Left lung (tissue), 14 donors: ENCODE measurements around the gene USP17L30. TPM values are rescaled to one million over a fixed set of nuclear protein-coding genes. Genes with fewer than 3 reads are reported as not detected.
A peak's percentile ranks its signal among the peaks of the same experiment; 100 is the strongest.
"Not testable (repeated sequence)": the region's sequence is repeated elsewhere in the genome, so short reads cannot be mapped to it uniquely, and the experiment has no call there.

Experiments used
- ATAC-seq: fragments of 200-7000 bp; cut with Tn5 transposase; one replicate; pipeline ENCODE4 v1.9.1; 2020; ENCODE audit warnings: moderate library complexity
- DNase-seq, 4 donors: peaks; one replicate each; pipeline ENCODE4 v3.0.0-alpha.2; 2013 to 2020
- H3K27ac ChIP-seq, 2 donors: fragments of 200-600 bp; sonication (generic) in 1 of 2; one replicate each; pipeline versions ENCODE4 v1.5.0 to v1.8.0; 2020 to 2021
- H3K27me3 ChIP-seq, 2 donors: fragments of 200-600 bp; sonication (generic) in 1 of 2; one replicate each; pipeline versions ENCODE4 v1.5.0 to v1.8.0; 2020 to 2021
- H3K36me3 ChIP-seq, 2 donors: fragments of 200-600 bp; sonication (generic) in 1 of 2; one replicate each; pipeline versions ENCODE4 v1.5.0 to v1.8.0; 2020 to 2021
- H3K4me1 ChIP-seq, 2 donors: fragments of 200-600 bp; one replicate each; pipeline ENCODE4 v1.8.0; 2021
- H3K4me3 ChIP-seq, 2 donors: fragments of 200-600 bp; sonication (generic) in 1 of 2; one replicate each; pipeline versions ENCODE4 v1.5.0 to v1.8.0; 2020 to 2021; ENCODE audit warnings: mild to moderate bottlenecking in 1 of 2
- H3K9me3 ChIP-seq, 2 donors: fragments of 200-600 bp; sonication (generic) in 1 of 2; one replicate each; pipeline versions ENCODE4 v1.5.0 to v1.8.0; 2020 to 2021
- intact Hi-C, 2 donors: fragments of 100-400 bp; cut with DNase I; formaldehyde crosslinking; loops; one replicate each; pipeline versions ENCODE4 v1.11.2 to v1.14.2; 2022
- long read RNA-seq, 12 donors: library from polyadenylated mRNA in 2 of 12; unstranded in 2 of 12; transcript quantifications; one replicate each; pipeline ENCODE4 v2.0.0 and lab custom pipeline, GENCODE V29; 2019 to 2026
- polyA plus RNA-seq, 6 donors: library from polyadenylated mRNA; unstranded; fragments of 120-200 nt; gene quantifications; one replicate each; pipeline ENCODE4 v1.2.1, GENCODE V29; 2013; ENCODE audit not compliant: insufficient read length in 6 of 6
- total RNA-seq, 2 donors: library from RNA; stranded (reverse); fragmentation: NEBNext Ultra II Directional; extraction: Animal tissue kit (Norgen Biotek cat#: 25700); gene quantifications; one replicate each; pipeline ENCODE4 v1.2.1, GENCODE V29; 2021
- donor health status: DM: no; HTN: yes; CAD: no.
- donor health status: DM: no; HTN: no; CAD: no.

The USP17L30 gene
- not detected for total RNA-seq
- polyA plus RNA-seq: not detected
- long read RNA-seq, donor 1: 0 reads
- long read RNA-seq, donor 2: 0 reads
- long read RNA-seq, donor 3: 0 reads
- long read RNA-seq, donor 4: 0 reads
- long read RNA-seq, donor 5: 0 reads
- long read RNA-seq, donor 6: 0 reads
- long read RNA-seq, donor 7: 0 reads
- long read RNA-seq, donor 8: 0 reads
- long read RNA-seq, donor 9: 0 reads
- long read RNA-seq, donor 10: 0 reads
- long read RNA-seq, donor 11: 0 reads
- long read RNA-seq, donor 12: 0 reads

DNA sequence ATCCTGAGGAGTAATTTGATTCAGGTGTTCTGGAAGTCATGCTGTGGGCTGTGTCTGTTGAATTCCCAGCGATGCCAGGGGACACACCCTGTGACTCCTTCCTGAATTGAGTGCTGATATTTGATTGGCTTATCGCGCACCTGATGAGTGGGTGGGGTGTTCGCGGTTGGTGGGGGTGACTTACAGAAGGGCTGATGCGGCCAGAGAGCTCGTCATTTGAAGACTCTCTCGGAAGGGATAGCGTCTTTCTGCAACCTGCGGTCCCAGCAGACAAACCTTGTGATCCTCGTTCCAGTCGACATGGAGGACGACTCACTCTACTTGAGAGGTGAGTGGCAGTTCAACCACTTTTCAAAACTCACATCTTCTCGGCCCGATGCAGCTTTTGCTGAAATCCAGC is at the start of gene USP17L30:
Gene USP17L30 (plus strand): TSS at position 301 of the 400 bp plus-strand sequence. CDS start 0 bp downstream, at position 301.
- intact Hi-C loops, H3K4me1 ChIP-seq, H3K4me3 ChIP-seq, H3K27ac ChIP-seq, ATAC-seq, H3K36me3 ChIP-seq, H3K27me3 ChIP-seq, H3K9me3 ChIP-seq, DNase-seq: not testable (repeated sequence)

DNA sequence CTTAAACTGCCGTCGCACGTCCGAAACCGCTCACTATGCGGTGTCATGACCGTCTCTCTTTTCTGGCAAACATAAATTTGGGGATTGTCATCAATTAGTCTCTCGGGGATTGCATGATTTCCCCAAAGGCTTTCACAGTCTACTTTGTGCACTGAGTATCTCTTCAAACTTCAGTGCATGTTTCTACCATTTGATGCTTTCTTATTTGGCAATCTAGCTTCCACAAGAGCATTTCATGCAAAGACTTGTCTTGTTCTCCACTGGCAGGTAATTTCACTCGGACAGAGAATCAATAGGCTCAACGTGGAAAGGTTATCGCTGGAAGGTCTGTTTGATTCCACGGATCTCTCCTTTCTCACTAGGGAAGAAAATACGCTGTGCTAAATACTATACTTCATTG is 38.7 kb upstream of the USP17L30 start:
- ATAC-seq, H3K9me3 ChIP-seq, H3K27me3 ChIP-seq, H3K4me1 ChIP-seq, DNase-seq, H3K36me3 ChIP-seq, H3K27ac ChIP-seq, intact Hi-C loops, H3K4me3 ChIP-seq: not testable (repeated sequence)

- intact Hi-C loops, H3K4me3 ChIP-seq, H3K27me3 ChIP-seq, ATAC-seq, H3K27ac ChIP-seq, H3K4me1 ChIP-seq, H3K9me3 ChIP-seq, H3K36me3 ChIP-seq, DNase-seq: not testable (repeated sequence)
Observed at GRCh38 chr4:9324865-9325264, 38.1 kb upstream of the USP17L30 start, which contains the start of gene USP17L24. USP17L24 (plus strand) TSS chr4:9325165; CDS start chr4:9325165, 0 bp downstream.

GRCh38 chr4:9329611-9330010 is 33.3 kb upstream of the USP17L30 start, which contains the start of gene USP17L25:
USP17L25 (plus strand) TSS chr4:9329911; CDS start chr4:9329911, 0 bp downstream.
- H3K36me3 ChIP-seq, H3K9me3 ChIP-seq, DNase-seq, H3K4me1 ChIP-seq, ATAC-seq, H3K27me3 ChIP-seq, intact Hi-C loops, H3K4me3 ChIP-seq, H3K27ac ChIP-seq: not testable (repeated sequence)

GRCh38 chr4:9334358-9334757 is 28.6 kb upstream of the USP17L30 start, which contains the start of gene USP17L26:
USP17L26 (plus strand) TSS chr4:9334658; CDS start chr4:9334658, 0 bp downstream.
- ATAC-seq, H3K27me3 ChIP-seq, H3K4me1 ChIP-seq, H3K4me3 ChIP-seq, H3K9me3 ChIP-seq, intact Hi-C loops, DNase-seq, H3K27ac ChIP-seq, H3K36me3 ChIP-seq: not testable (repeated sequence)

GRCh38 chr4:9339103-9339502 is 23.8 kb upstream of the USP17L30 start, which contains the start of gene USP17L5:
USP17L5 (plus strand) TSS chr4:9339403; CDS start chr4:9339403, 0 bp downstream.
- intact Hi-C loops, ATAC-seq: not testable (repeated sequence)

GRCh38 chr4:9343848-9344247 is 19.1 kb upstream of the USP17L30 start, which contains the start of gene USP17L27:
USP17L27 (plus strand) TSS chr4:9344148; CDS start chr4:9344148, 0 bp downstream.
- H3K4me1 ChIP-seq, H3K27ac ChIP-seq, H3K9me3 ChIP-seq, ATAC-seq, DNase-seq, intact Hi-C loops, H3K4me3 ChIP-seq, H3K27me3 ChIP-seq, H3K36me3 ChIP-seq: not testable (repeated sequence)

More at GRCh38 chr4:9339103-9339502, 23.8 kb upstream of the USP17L30 start, which contains the start of gene USP17L5:
- H3K9me3 ChIP-seq, H3K27ac ChIP-seq, DNase-seq, H3K27me3 ChIP-seq, H3K4me1 ChIP-seq, H3K36me3 ChIP-seq, H3K4me3 ChIP-seq: not testable (repeated sequence)

GRCh38 chr4:9348593-9348992 is 14.3 kb upstream of the USP17L30 start, which contains the start of gene USP17L28:
USP17L28 (plus strand) TSS chr4:9348893; CDS start chr4:9348893, 0 bp downstream.
- intact Hi-C loops, H3K36me3 ChIP-seq, H3K9me3 ChIP-seq, H3K4me1 ChIP-seq, H3K27me3 ChIP-seq, H3K27ac ChIP-seq, ATAC-seq, DNase-seq, H3K4me3 ChIP-seq: not testable (repeated sequence)

DNA sequence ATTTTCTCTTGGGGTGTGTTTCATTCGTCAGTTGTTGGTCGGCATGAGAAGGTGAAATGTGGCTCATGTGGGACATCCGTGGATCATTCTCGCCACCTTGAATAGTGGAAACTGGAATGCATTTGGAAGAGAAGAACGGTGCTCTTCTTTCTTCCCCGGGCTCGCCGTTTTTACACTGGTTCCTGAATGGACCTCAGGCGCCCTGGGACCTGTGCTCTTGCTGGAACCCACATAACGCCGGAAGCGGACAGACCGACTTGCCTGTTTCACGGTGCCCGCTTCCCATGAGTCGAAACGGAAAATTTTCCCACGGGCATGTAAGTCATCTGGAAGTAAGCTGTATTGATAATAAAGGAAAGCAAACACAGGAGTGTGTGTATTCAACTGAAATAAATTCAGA is 12.1 kb upstream of the USP17L30 start:
- H3K4me1 ChIP-seq, H3K4me3 ChIP-seq, H3K27ac ChIP-seq, H3K36me3 ChIP-seq, H3K27me3 ChIP-seq, ATAC-seq, intact Hi-C loops, H3K9me3 ChIP-seq: not testable (repeated sequence)
- DNase-seq: peak in 1 of 4 donors; percentile 90

DNA sequence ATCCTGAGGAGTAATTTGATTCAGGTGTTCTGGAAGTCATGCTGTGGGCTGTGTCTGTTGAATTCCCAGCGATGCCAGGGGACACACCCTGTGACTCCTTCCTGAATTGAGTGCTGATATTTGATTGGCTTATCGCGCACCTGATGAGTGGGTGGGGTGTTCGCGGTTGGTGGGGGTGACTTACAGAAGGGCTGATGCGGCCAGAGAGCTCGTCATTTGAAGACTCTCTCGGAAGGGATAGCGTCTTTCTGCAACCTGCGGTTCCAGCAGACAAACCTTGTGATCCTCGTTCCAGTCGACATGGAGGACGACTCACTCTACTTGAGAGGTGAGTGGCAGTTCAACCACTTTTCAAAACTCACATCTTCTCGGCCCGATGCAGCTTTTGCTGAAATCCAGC is 9.6 kb upstream of the USP17L30 start, which contains the start of gene USP17L29:
Gene USP17L29 (plus strand): TSS at position 301 of the 400 bp plus-strand sequence. CDS start 0 bp downstream, at position 301.
- H3K4me1 ChIP-seq, ATAC-seq, H3K9me3 ChIP-seq, intact Hi-C loops, H3K27me3 ChIP-seq, H3K4me3 ChIP-seq, H3K27ac ChIP-seq, DNase-seq, H3K36me3 ChIP-seq: not testable (repeated sequence)

- H3K9me3 ChIP-seq, H3K4me1 ChIP-seq, H3K4me3 ChIP-seq, H3K27me3 ChIP-seq, H3K36me3 ChIP-seq, H3K27ac ChIP-seq, DNase-seq, ATAC-seq, intact Hi-C loops: not testable (repeated sequence)
Observed at GRCh38 chr4:9379881-9380280, 17.0 kb downstream of the USP17L30 start.
